DMS153 (cell line): ENCODE results near the gene MST1.

ENCODE experiments used
- DNase-seq: peaks from one replicate; lab custom pipeline; 2025; lab: John Stamatoyannopoulos, UW

Gene MST1

GRCh38 chr3:49656541-49657112, 32.6 kb downstream of the MST1 start:
- DNase-seq = no peak

GRCh38 chr3:49655731-49656285, 33.5 kb downstream of the MST1 start:
- DNase-seq = no peak

- peak; percentile 80 for DNase-seq
These were observed 34.2 kb downstream of the MST1 start for GRCh38 chr3:49654955-49655556.

- DNase-seq = no peak
These were observed 35.0 kb downstream of the MST1 start for GRCh38 chr3:49654176-49654825.

- DNase-seq = no peak
These were observed 35.7 kb downstream of the MST1 start for GRCh38 chr3:49653621-49654020.

- no peak for DNase-seq
These were observed 36.3 kb downstream of the MST1 start for GRCh38 chr3:49652903-49653415.

- no peak for DNase-seq
These were observed 36.9 kb downstream of the MST1 start for GRCh38 chr3:49652218-49652902.

- DNase-seq = no peak
These were observed 38.6 kb downstream of the MST1 start for GRCh38 chr3:49650637-49651036.

- no peak for DNase-seq
These were observed 39.1 kb downstream of the MST1 start for GRCh38 chr3:49650177-49650576.

- DNase-seq = no peak
These were observed 39.7 kb downstream of the MST1 start for GRCh38 chr3:49649576-49649975.

- no peak for DNase-seq
These were observed 40.8 kb downstream of the MST1 start for GRCh38 chr3:49648354-49649019.

- peak; percentile 69 for DNase-seq
These were observed 41.5 kb downstream of the MST1 start for GRCh38 chr3:49647741-49648140.

- DNase-seq = no peak
These were observed 43.0 kb downstream of the MST1 start for GRCh38 chr3:49646236-49646635.

- DNase-seq = no peak
These were observed 44.6 kb downstream of the MST1 start for GRCh38 chr3:49644684-49645083.

- DNase-seq = no peak
These were observed 46.5 kb downstream of the MST1 start for GRCh38 chr3:49642708-49643145.

- DNase-seq = no peak
These were observed 47.2 kb downstream of the MST1 start for GRCh38 chr3:49641921-49642707.

- no peak for DNase-seq
These were observed 48.0 kb downstream of the MST1 start for GRCh38 chr3:49641292-49641691.

- DNase-seq = no peak
These were observed 49.7 kb downstream of the MST1 start for GRCh38 chr3:49639551-49639950.

GRCh38 chr3:49638445-49638844, 50.8 kb downstream of the MST1 start:
- DNase-seq = no peak

GRCh38 chr3:49636883-49637609, 52.2 kb downstream of the MST1 start:
- DNase-seq = no peak
